ENCODE results near the gene C22orf23. TPM values are rescaled to one million over a fixed set of nuclear protein-coding genes. Genes with fewer than 3 reads are reported as not detected.
"Not testable (repeated sequence)": the region's sequence is repeated elsewhere in the genome, so short reads cannot be mapped to it uniquely, and the experiment has no call there.

The C22orf23 gene
- total RNA-seq, 4 donors from 2014 or later = 0.85 TPM; not detected in 3

GRCh38 chr22:37981282-37982011, 28.0 kb upstream of the C22orf23 start:
- Histone ChIP-seq H3K4me1 (peaks cover 0 to 18% (median 0%) of the 10 kb centered on the region in 4 donors), H3K27me3 (no peaks in the 10 kb centered on the region), H3K9me3 (no peaks in the 10 kb centered on the region), H3K36me3 (no peaks in the 10 kb centered on the region), H3K4me3 (peak overlapping the region in 1 of 4 donors; percentile 14), H3K27ac (peak overlapping the region in 3 of 4 donors; percentile 30 to 79 (median 51))
- no peak for TF ChIP-seq CTCF (IDR thresholded peaks at IDR 0.05)
- peak in 1 of 2 donors; percentile 43 for TF ChIP-seq POLR2A (IDR thresholded peaks at IDR 0.05)
- DNase-seq = peak in 2 of 3 donors; percentile 78 to 80

- Histone ChIP-seq H3K27me3 (no peaks in the 10 kb centered on the region), H3K4me3 (no peak overlapping the region), H3K36me3 (no peaks in the 10 kb centered on the region), H3K27ac (no peak overlapping the region), H3K9me3 (no peaks in the 10 kb centered on the region), H3K4me1 (peaks cover 0 to 18% (median 0%) of the 10 kb centered on the region in 4 donors)
- no peak for TF ChIP-seq POLR2A (IDR thresholded peaks at IDR 0.05)
- TF ChIP-seq CTCF (IDR thresholded peaks at IDR 0.05) = no peak
- DNase-seq = no peak
These were observed 26.4 kb upstream of the C22orf23 start for GRCh38 chr22:37979782-37980181.

- Histone ChIP-seq H3K4me1 (peaks cover 0 to 12% (median 0%) of the 10 kb centered on the region in 4 donors), H3K4me3 (no peak overlapping the region), H3K27me3 (no peaks in the 10 kb centered on the region), H3K36me3 (no peaks in the 10 kb centered on the region), H3K27ac (no peak overlapping the region), H3K9me3 (no peaks in the 10 kb centered on the region)
- no peak for DNase-seq
- TF ChIP-seq CTCF (IDR thresholded peaks at IDR 0.05) (no peak), POLR2A (IDR thresholded peaks at IDR 0.05) (no peak)
These were observed 23.1 kb upstream of the C22orf23 start for GRCh38 chr22:37976547-37976946.

GRCh38 chr22:37976022-37976421, 22.6 kb upstream of the C22orf23 start:
- not testable (repeated sequence) for H3K27me3 ChIP-seq, H3K4me1 ChIP-seq, H3K27ac ChIP-seq, DNase-seq, H3K36me3 ChIP-seq, H3K4me3 ChIP-seq, H3K9me3 ChIP-seq

GRCh38 chr22:37975153-37975552, 21.8 kb upstream of the C22orf23 start:
- no peak for TF ChIP-seq CTCF (IDR thresholded peaks at IDR 0.05)
- no peak for TF ChIP-seq POLR2A (IDR thresholded peaks at IDR 0.05)
- no peak for DNase-seq
- Histone ChIP-seq H3K9me3 (no peaks in the 10 kb centered on the region), H3K27me3 (no peaks in the 10 kb centered on the region), H3K27ac (no peak overlapping the region), H3K36me3 (no peaks in the 10 kb centered on the region), H3K4me1 (no peaks in the 10 kb centered on the region), H3K4me3 (no peak overlapping the region)

- no peaks in the 10 kb centered on the region for H3K27me3 ChIP-seq
- no peak overlapping the region for H3K4me3 ChIP-seq
- no peak overlapping the region for H3K27ac ChIP-seq
- TF ChIP-seq POLR2A (IDR thresholded peaks at IDR 0.05) (no peak), CTCF (IDR thresholded peaks at IDR 0.05) (no peak)
- no peaks in the 10 kb centered on the region for H3K4me1 ChIP-seq
- H3K9me3 ChIP-seq = no peaks in the 10 kb centered on the region
- no peak for DNase-seq
- H3K36me3 ChIP-seq = peaks cover 0 to 6% (median 0%) of the 10 kb centered on the region in 3 donors
These were observed 20.1 kb upstream of the C22orf23 start for GRCh38 chr22:37973271-37974170.

All from Peyer's patch (tissue), 4 donors.